Activated CD8-positive, alpha-beta memory T cell treated with anti-CD3 and anti-CD28 coated beads for 48 hours (primary cell): Measurements from ENCODE around the gene SF3B6.
A peak's percentile ranks its signal among the peaks of the same experiment; 100 is the strongest.
"Not testable (repeated sequence)": the region's sequence is repeated elsewhere in the genome, so short reads cannot be mapped to it uniquely, and the experiment has no call there.

Experiments
- DNase-seq, 3 experiments: peaks; one replicate each; pipeline ENCODE4 v3.0.0-alpha.2; 2020; ENCODE audit warnings: low read depth in 2 of 3, low spot score in 2 of 3

SF3B6 gene

GRCh38 chr2:24075915-24076848 lies at the start of gene SF3B6:
SF3B6 (minus strand) TSS chr2:24076326; CDS start chr2:24076229, 97 bp downstream.
- DNase-seq, result peak; percentile 95 to 98 (median 96)

GRCh38 chr2:24123922-24124580 lies 47.9 kb upstream of the SF3B6 start:
- no peak for DNase-seq

GRCh38 chr2:24123195-24123921 lies 47.2 kb upstream of the SF3B6 start, which contains the start of the genes FAM228B and PFN4:
FAM228B (plus strand) TSS chr2:24123469; CDS start chr2:24124362, 893 bp downstream.
PFN4 (minus strand) TSS chr2:24123334; CDS start chr2:24122535, 799 bp downstream.
- peak; percentile 34 to 51 (median 40) for DNase-seq

GRCh38 chr2:24122366-24123194 lies 46.5 kb upstream of the SF3B6 start:
- DNase-seq, result no peak

- DNase-seq, result no peak
Observed at GRCh38 chr2:24121469-24121868, 45.3 kb upstream of the SF3B6 start.

GRCh38 chr2:24121066-24121465 lies 44.9 kb upstream of the SF3B6 start:
- DNase-seq, result no peak

GRCh38 chr2:24117902-24118301 lies 41.8 kb upstream of the SF3B6 start:
- DNase-seq, result no peak

- DNase-seq, result no peak
Observed at GRCh38 chr2:24115057-24115456, 38.9 kb upstream of the SF3B6 start.

GRCh38 chr2:24111407-24111901 lies 35.3 kb upstream of the SF3B6 start:
- DNase-seq, result no peak

GRCh38 chr2:24110660-24111303 lies 34.7 kb upstream of the SF3B6 start:
- DNase-seq, result no peak

- not testable (repeated sequence) for DNase-seq
Observed at GRCh38 chr2:24109431-24109830, 33.3 kb upstream of the SF3B6 start.

GRCh38 chr2:24107336-24107735 lies 31.2 kb upstream of the SF3B6 start:
- DNase-seq, result no peak

- no peak for DNase-seq
Observed at GRCh38 chr2:24106786-24107185, 30.7 kb upstream of the SF3B6 start.

GRCh38 chr2:24105816-24106215 lies 29.7 kb upstream of the SF3B6 start:
- DNase-seq, result no peak

GRCh38 chr2:24104906-24105305 lies 28.8 kb upstream of the SF3B6 start:
- DNase-seq, result no peak

- no peak for DNase-seq
Observed at GRCh38 chr2:24104110-24104650, 28.1 kb upstream of the SF3B6 start.

- DNase-seq, result no peak
Observed at GRCh38 chr2:24102677-24103076, 26.6 kb upstream of the SF3B6 start.

GRCh38 chr2:24101992-24102391 lies 25.9 kb upstream of the SF3B6 start:
- no peak for DNase-seq

GRCh38 chr2:24100732-24101131 lies 24.6 kb upstream of the SF3B6 start:
- DNase-seq, result not testable (repeated sequence)
